PFSK-1 (cell line): ENCODE data around the gene LSM8.

Source experiments
- FOXP2 ChIP-seq: optimal IDR thresholded peaks from 2 replicates; pipeline ENCODE3; 2011; ENCODE audit warnings: borderline replicate concordance, control low read depth, inconsistent platforms; ENCODE audit not compliant: insufficient read depth; ENCODE audit errors: extremely low read length, extremely low read depth
- POLR2AphosphoS5 ChIP-seq: IDR thresholded peaks from 2 replicates; pipeline ENCODE4 v1.6.1; 2012; ENCODE audit warnings: low read depth, mild to moderate bottlenecking, control low read depth, low read length, moderate library complexity
- REST ChIP-seq, 2 experiments: IDR thresholded peaks; 2 replicates each; pipeline versions ENCODE4 v1.6.1 to v1.8.0; 2011 to 2012; ENCODE audit warnings: low read depth in 2 of 2, low read length in 2 of 2, control low read depth in 1 of 2, inconsistent platforms in 1 of 2, mild to moderate bottlenecking in 1 of 2, moderate library complexity in 1 of 2; ENCODE audit not compliant: insufficient read depth in 1 of 2
- SIN3A ChIP-seq: IDR thresholded peaks from 2 replicates; pipeline ENCODE4 v1.6.1; 2012; ENCODE audit warnings: mild to moderate bottlenecking, low read length, moderate library complexity, borderline replicate concordance; ENCODE audit not compliant: insufficient read depth
- TAF1 ChIP-seq: IDR thresholded peaks from 2 replicates; pipeline ENCODE4 v1.6.1; 2012; ENCODE audit warnings: low read length, control low read depth, borderline replicate concordance; ENCODE audit not compliant: insufficient read depth

Gene LSM8

GRCh38 chr7:118218413-118219156 is 34.6 kb downstream of the LSM8 start:
- TF ChIP-seq TAF1 (no peak), POLR2AphosphoS5 (no peak)

GRCh38 chr7:118219157-118219512 is 35.2 kb downstream of the LSM8 start:
- TF ChIP-seq TAF1 = no peak
- TF ChIP-seq SIN3A = no peak
- no peak for TF ChIP-seq POLR2AphosphoS5
- no peak for TF ChIP-seq REST (IDR thresholded peaks at IDR 0.05; ENCODE audit: insufficient read depth in 1 of 2, low read depth in 2 of 2, low read length in 2 of 2)
- TF ChIP-seq FOXP2 = no peak

GRCh38 chr7:118220583-118220982 is 36.6 kb downstream of the LSM8 start:
- TF ChIP-seq SIN3A = no peak
- no peak for TF ChIP-seq POLR2AphosphoS5
- no peak for TF ChIP-seq TAF1
- TF ChIP-seq FOXP2 = no peak
- TF ChIP-seq REST (IDR thresholded peaks at IDR 0.05; ENCODE audit: insufficient read depth in 1 of 2, low read depth in 2 of 2, low read length in 2 of 2) = no peak

GRCh38 chr7:118222591-118222990 is 38.6 kb downstream of the LSM8 start:
- TF ChIP-seq REST (IDR thresholded peaks at IDR 0.05; ENCODE audit: insufficient read depth in 1 of 2, low read depth in 2 of 2, low read length in 2 of 2) (no peak), POLR2AphosphoS5 (no peak), SIN3A (no peak), FOXP2 (no peak), TAF1 (no peak)

GRCh38 chr7:118224521-118224920 is 40.6 kb downstream of the LSM8 start, which contains the start of gene ANKRD7:
Gene ANKRD7 (plus strand): TSS chr7:118224704. CDS start chr7:118224831, 127 bp downstream.
- no peak for TF ChIP-seq FOXP2
- TF ChIP-seq SIN3A = no peak
- no peak for TF ChIP-seq TAF1
- TF ChIP-seq REST (IDR thresholded peaks at IDR 0.05; ENCODE audit: insufficient read depth in 1 of 2, low read depth in 2 of 2, low read length in 2 of 2) = no peak
- TF ChIP-seq POLR2AphosphoS5 = no peak
